Adrenal gland (tissue), 12 donors: ENCODE results near the gene EFS. TPM values are rescaled to one million over a fixed set of nuclear protein-coding genes. Genes with fewer than 3 reads are reported as not detected.
A peak's percentile ranks its signal among the peaks of the same experiment; 100 is the strongest.

Source experiments
- DNase-seq, 7 donors: peaks; one replicate each; pipeline ENCODE4 v3.0.0-alpha.2; 2019 to 2020
- H3K27ac ChIP-seq, 5 donors: fragments of 200-600 bp; sonication (generic) in 4 of 5; 1 replicate in 3 of 5; 2 replicates in 2 of 5; pipeline versions ENCODE4 v1.5.1 to v1.8.0; 2016 to 2020; ENCODE audit warnings: mild to moderate bottlenecking in 1 of 5
- H3K27me3 ChIP-seq: fragments of 200-600 bp; 2 replicates; pipeline ENCODE4 v1.8.0; 2021
- H3K36me3 ChIP-seq, 2 donors: fragments of 200-600 bp; replicated peaks in 1 of 2; 1 replicate in 1 of 2; 2 replicates in 1 of 2; pipeline versions ENCODE4 v1.5.1 to v1.8.0; 2018 to 2022
- H3K4me1 ChIP-seq, 2 donors: fragments of 200-600 bp; replicated peaks in 1 of 2; 1 replicate in 1 of 2; 2 replicates in 1 of 2; pipeline versions ENCODE4 v1.5.1 to v1.8.0; 2018 to 2021
- H3K4me3 ChIP-seq, 4 donors: fragments of 200-600 bp; sonication (generic) in 3 of 4; one replicate each; pipeline ENCODE4 v1.5.1; 2016 to 2018
- H3K9me3 ChIP-seq, 3 donors: fragments of 200-600 bp; sonication (generic) in 1 of 3; replicated peaks in 1 of 3; 1 replicate in 2 of 3; 2 replicates in 1 of 3; pipeline versions ENCODE4 v1.5.1 to v1.8.0; 2016 to 2021
- CTCF ChIP-seq, 6 experiments: fragments of 450-650 bp in 4 of 6; fragments of 200-600 bp in 2 of 6; sonication (generic) in 1 of 6; IDR thresholded peaks; 1 replicate in 5 of 6; 2 replicates in 1 of 6; pipeline versions ENCODE4 v1.5.1 to v1.8.0; 2016 to 2021; ENCODE audit warnings: antibody characterized with exemption in 6 of 6, mild to moderate bottlenecking in 2 of 6, moderate library complexity in 1 of 6
- POLR2A ChIP-seq, 2 donors: fragments of 450-650 bp; IDR thresholded peaks; one replicate each; pipeline ENCODE4 v1.6.1; 2017; ENCODE audit warnings: antibody characterized with exemption in 2 of 2, mild to moderate bottlenecking in 2 of 2, moderate library complexity in 1 of 2
- WGBS, 4 donors: extraction: QIAGEN DNeasy Blood & Tissue Kit in 2 of 4; methylation state at CpG; one replicate each; pipeline versions ENCODE4 v1.1.5 to v1.1.7; 2013 to 2017; 5-methylcytosine and 5-hydroxymethylcytosine counted together
- intact Hi-C, 2 donors: fragments of 100-400 bp; cut with DNase I; formaldehyde crosslinking; loops; one replicate each; pipeline versions ENCODE4 v1.14.1 to v1.15.0; 2022 to 2023
- polyA plus RNA-seq, 3 donors: library from polyadenylated mRNA; stranded (reverse); fragments of 200-250 nt in 2 of 3; fragments of 350-450 nt in 1 of 3; fragmentation: Illumina TruSeq in 1 of 3; extraction: RNeasy Lipid Tissue Mini Kit (QIAGEN cat#74804) in 1 of 3; gene quantifications; one replicate each; pipeline ENCODE4 v1.2.3, GENCODE V29; 2013 to 2014
- total RNA-seq, 9 donors: library from RNA; depleted of rRNA in 4 of 9; stranded (reverse); fragments of >200 nt in 4 of 9; fragments of 120-200 nt in 1 of 9; fragmentation: NEBNext Ultra II Directional in 1 of 9; extraction: Animal tissue kit (Norgen Biotek cat#: 25700) in 1 of 9; gene quantifications; one replicate each; pipeline versions ENCODE4 v1.1.0 to v1.2.4, GENCODE V29; 2013 to 2023
- donor health status: healthy with polysubstance abuse.
- donor health status: Bipolar disorder and iron deficiency.
- donor health status: DM: yes; HTN: yes; CAD: no.
- donor health status: DM: no; HTN: no; CAD: no.
- donor health status: DM: no; HTN: no; CAD: no.
- donor health status: DM: yes; HTN: yes; CAD: no.

EFS gene
- total and polyA plus RNA-seq, 12 donors = 2.1 to 49.4 (median 4.1) TPM

DNA sequence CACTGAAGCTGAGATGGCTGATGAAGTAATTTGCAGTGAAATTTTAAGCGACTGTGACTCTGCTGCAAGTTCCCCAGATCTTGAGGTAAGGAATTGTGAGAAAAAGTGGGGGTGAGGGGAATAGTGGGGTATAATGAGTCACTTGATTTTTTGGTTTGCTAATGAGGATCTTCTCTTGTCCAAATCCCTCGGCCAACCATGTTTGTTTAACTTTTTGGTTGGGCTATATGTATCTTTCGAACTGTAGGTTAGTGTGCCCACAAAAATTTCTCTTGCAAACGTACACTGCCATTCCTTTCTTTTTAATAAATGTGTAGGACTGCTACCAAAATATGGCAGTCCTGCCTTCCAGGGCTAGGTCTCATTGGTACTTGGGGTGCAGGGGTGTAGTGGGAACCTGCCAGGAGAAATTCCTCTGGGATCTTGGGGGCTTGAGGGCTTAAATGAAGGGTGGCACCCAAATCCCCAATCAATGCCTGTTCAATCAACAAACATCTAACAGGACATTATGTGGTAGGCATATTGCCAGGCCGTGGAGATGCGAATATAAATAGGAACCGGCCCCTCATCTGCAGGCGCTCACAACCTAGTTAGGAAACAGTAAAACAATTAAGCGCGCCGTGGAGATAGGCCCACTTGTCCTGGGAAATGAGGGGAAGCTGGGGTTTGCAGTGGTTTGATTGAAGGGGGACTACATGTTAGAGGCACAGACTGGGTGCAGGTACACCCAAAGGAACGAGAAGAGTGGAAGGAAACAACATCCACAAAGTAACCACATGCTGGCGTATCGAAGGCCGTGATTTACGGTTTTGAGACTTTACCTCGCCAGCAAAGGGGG lies 45.0 kb downstream of the EFS start:
- peaks cover 0 to 21% of the 10 kb centered on the region in 2 donors for H3K36me3 ChIP-seq
- no peaks in the 10 kb centered on the region for H3K9me3 ChIP-seq
- no peak for TF ChIP-seq CTCF (IDR thresholded peaks at IDR 0.05)
- no peak for TF ChIP-seq POLR2A (IDR thresholded peaks at IDR 0.05)
- intact Hi-C loops = loop anchor here in 1 of 2 donors (10.0 kb wide), 2 partner anchors 55 to 245 kb away; partner anchors contain the start of gene AP1G2
- no peaks in the 10 kb centered on the region for H3K27me3 ChIP-seq
- 77 to 91% (median 87%) methylated on average over 17 of the region's 17 CpGs for WGBS, 4 donors
- H3K4me1 ChIP-seq = peaks cover 19 to 30% of the 10 kb centered on the region in 2 donors
- DNase-seq = peak in 1 of 7 donors; percentile 74
- H3K4me3 ChIP-seq = peak overlapping the region in 2 of 4 donors; percentile 15 to 33
- peak overlapping the region; percentile 76 to 95 (median 90) for H3K27ac ChIP-seq

- no peak for TF ChIP-seq CTCF (IDR thresholded peaks at IDR 0.05)
- no peak for TF ChIP-seq POLR2A (IDR thresholded peaks at IDR 0.05)
- H3K9me3 ChIP-seq = no peaks in the 10 kb centered on the region
- 82 to 89% (median 83%) methylated on average over 5 of the region's 5 CpGs for WGBS, 4 donors
Measured at GRCh38 chr14:23316300-23316699, 48.7 kb downstream of the EFS start.

GRCh38 chr14:23310546-23310945 lies 54.4 kb downstream of the EFS start:
- TF ChIP-seq CTCF (IDR thresholded peaks at IDR 0.05) (no peak), POLR2A (IDR thresholded peaks at IDR 0.05) (no peak)
- Histone ChIP-seq H3K4me1 (peaks cover 25 to 44% of the 10 kb centered on the region in 2 donors), H3K36me3 (peaks cover 0 to 33% of the 10 kb centered on the region in 2 donors), H3K9me3 (no peaks in the 10 kb centered on the region), H3K27me3 (no peaks in the 10 kb centered on the region), H3K27ac (no peak overlapping the region), H3K4me3 (no peak overlapping the region)
- 82 to 91% (median 88%) methylated on average over 1 of the region's 1 CpG for WGBS, 4 donors
- DNase-seq = peak in 1 of 7 donors; percentile 40
- intact Hi-C loops = no loop called here

More at GRCh38 chr14:23316300-23316699, 48.7 kb downstream of the EFS start:
- no peak for DNase-seq
- Histone ChIP-seq H3K36me3 (peaks cover 0 to 6% of the 10 kb centered on the region in 2 donors), H3K4me1 (peaks cover 8 to 9% of the 10 kb centered on the region in 2 donors), H3K4me3 (no peak overlapping the region), H3K27ac (no peak overlapping the region), H3K27me3 (no peaks in the 10 kb centered on the region)
- intact Hi-C loops = no loop called here

DNA sequence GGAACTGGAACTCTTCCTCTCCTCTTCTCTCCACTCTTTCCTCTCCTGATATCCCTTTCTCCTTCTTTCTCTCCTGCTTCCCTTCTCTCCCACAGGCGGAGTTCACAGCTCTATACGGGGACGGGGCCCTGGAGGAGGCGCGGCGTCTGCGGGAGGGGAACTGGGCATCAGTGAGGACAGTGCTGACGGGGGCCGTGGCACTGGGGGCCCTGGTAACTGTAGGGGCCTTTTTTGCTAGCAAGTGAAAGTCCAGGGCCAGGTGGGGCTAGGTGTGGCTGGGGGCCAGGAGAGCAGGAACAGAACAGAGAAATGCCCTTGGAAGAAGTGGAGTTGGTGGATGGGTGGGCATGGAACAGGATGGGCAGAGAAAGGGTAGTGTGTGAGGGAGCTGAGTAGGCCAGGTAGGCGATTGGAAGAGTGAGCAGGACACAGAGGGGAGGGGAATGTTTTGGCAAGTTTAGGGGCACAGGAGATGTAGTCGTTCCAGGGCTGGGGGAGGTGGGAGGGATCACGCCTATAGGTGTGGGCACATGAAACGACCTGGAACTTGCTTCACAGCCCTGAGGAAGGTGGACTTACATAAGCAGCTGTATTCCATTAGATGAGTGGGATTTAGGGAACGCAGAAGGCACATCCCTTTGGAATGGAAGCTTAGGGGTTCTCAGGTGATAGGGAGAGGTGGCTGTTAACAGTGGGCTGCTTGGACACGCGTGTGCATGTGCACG lies 56.1 kb downstream of the EFS start:
- WGBS, 4 donors = 81 to 86% (median 84%) methylated on average over 17 of the region's 17 CpGs
- Histone ChIP-seq H3K27ac (peak overlapping the region in 2 of 5 donors; percentile 31 to 37), H3K4me1 (peaks cover 25 to 44% of the 10 kb centered on the region in 2 donors), H3K4me3 (no peak overlapping the region), H3K36me3 (peaks cover 0 to 33% of the 10 kb centered on the region in 2 donors), H3K9me3 (no peaks in the 10 kb centered on the region), H3K27me3 (no peaks in the 10 kb centered on the region)
- DNase-seq = peak in 1 of 7 donors; percentile 49
- intact Hi-C loops = no loop called here
- TF ChIP-seq CTCF (IDR thresholded peaks at IDR 0.05) (no peak), POLR2A (IDR thresholded peaks at IDR 0.05) (no peak)
